Stimulated activated naive CD8-positive, alpha-beta T cell treated with anti-CD3 and anti-CD28 coated beads, Interleukin-15, amount 100 ng/mL, for 72 hours (primary cell): Measurements from ENCODE around the gene ABCA8.

ENCODE experiments used
- ATAC-seq: fragments of 150-1000 bp; cut with Tn5 transposase; 2 replicates; pipeline ENCODE4 v1.10.0; 2021; ENCODE audit warnings: mild to moderate bottlenecking, moderate library complexity
- DNase-seq, 2 donors: peaks; one replicate each; pipeline ENCODE4 v3.0.0; 2021 to 2022
- H3K27ac Mint-ChIP-seq, 2 donors: one replicate each; pipeline ENCODE4 v1.8.0; 2022; ENCODE audit warnings: mild to moderate bottlenecking in 2 of 2, mixed read lengths in 2 of 2, moderate library complexity in 2 of 2
- H3K27me3 Mint-ChIP-seq: one replicate; pipeline ENCODE4 v1.8.0; 2022; ENCODE audit warnings: mixed read lengths
- H3K4me1 Mint-ChIP-seq: one replicate; pipeline ENCODE4 v1.8.0; 2022; ENCODE audit warnings: mild to moderate bottlenecking, mixed read lengths
- H3K4me3 Mint-ChIP-seq, 2 donors: one replicate each; pipeline ENCODE4 v1.8.0; 2022; ENCODE audit warnings: mild to moderate bottlenecking in 2 of 2, mixed read lengths in 2 of 2, moderate library complexity in 1 of 2
- H3K9me3 Mint-ChIP-seq, 2 donors: one replicate each; pipeline ENCODE4 v1.8.0; 2022; ENCODE audit warnings: mixed read lengths in 2 of 2

The ABCA8 gene

DNA sequence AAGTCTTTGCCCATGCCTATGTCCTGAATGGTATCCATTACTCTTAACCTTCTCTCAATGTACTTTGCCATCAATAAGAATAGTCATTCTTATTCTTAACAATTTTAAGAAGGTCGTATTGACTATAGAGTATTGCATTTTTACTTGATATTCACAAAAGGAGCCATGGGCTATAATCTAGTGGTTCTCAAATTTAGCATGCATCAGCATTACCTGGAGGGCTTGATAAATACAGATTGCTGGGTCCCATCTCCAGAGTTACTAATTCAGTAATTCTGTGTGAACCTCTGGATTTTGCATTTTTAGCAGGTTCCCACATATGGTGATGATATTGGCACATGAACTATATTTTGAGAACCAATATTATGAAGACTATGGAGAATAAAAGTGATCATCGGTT lies 89.6 kb downstream of the ABCA8 start:
- Mint-ChIP-seq H3K27me3 (peaks cover 13% of the 10 kb centered on the region), H3K9me3 (no peaks in the 10 kb centered on the region), H3K4me3 (no peak overlapping the region), H3K4me1 (no peaks in the 10 kb centered on the region), H3K27ac (no peak overlapping the region)
- DNase-seq (no peak), ATAC-seq (no peak)

DNA sequence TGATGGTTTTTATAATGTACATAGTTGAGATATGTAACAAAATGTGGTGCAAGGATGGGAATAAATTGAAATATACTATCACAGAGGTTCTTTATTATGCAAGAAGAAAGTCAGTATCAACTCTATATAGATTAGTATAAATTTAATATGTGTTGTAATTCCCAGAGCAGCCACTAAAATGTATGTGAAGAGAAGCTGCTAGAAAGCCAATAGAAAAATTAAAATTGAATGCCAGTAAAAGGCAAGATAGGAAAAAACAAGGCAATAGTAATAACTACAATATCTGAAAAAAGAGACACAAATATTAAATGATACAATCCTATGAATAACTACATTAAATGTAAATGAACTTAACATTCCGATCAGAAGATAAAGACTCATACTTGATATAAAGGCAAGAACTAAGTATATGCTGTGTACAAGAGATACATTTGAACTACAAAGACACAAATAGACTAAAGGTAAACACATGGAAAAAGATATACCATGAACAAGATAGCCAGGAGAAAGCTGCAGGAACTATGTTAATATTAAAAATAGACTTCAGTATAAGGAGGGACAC lies 92.0 kb downstream of the ABCA8 start:
- no peaks in the 10 kb centered on the region for H3K4me1 Mint-ChIP-seq

DNA sequence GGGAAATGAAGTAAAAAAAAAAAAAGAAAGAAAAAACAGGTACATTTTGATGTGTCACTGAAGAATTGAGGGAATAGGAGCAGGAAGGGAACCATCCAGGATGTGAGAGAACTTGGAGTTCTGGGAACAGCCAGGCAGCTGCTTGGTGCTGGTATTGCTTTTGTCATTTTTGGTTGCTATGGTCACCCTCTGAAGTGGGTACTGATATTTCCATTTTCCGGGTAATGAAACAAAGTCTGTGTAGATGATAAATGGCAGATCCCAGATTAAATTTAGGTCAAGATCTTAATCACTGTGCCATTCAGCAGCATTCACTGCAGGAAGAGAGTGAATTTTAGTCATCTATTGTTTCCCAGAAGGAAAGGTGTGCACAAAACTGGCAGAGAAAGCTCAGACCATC lies 93.6 kb downstream of the ABCA8 start:
- ATAC-seq (no peak), DNase-seq (no peak)
- no peak overlapping the region for H3K27ac Mint-ChIP-seq
- H3K27me3 Mint-ChIP-seq: no peaks in the 10 kb centered on the region
- no peak overlapping the region for H3K4me3 Mint-ChIP-seq
- no peaks in the 10 kb centered on the region for H3K9me3 Mint-ChIP-seq
- H3K4me1 Mint-ChIP-seq: no peaks in the 10 kb centered on the region

More for the DNA sequence above, 92.0 kb downstream of the ABCA8 start:
- no peak for DNase-seq
- no peak overlapping the region for H3K4me3 Mint-ChIP-seq
- H3K9me3 Mint-ChIP-seq: no peaks in the 10 kb centered on the region
- H3K27me3 Mint-ChIP-seq: peaks cover 1% of the 10 kb centered on the region
- no peak for ATAC-seq
- no peak overlapping the region for H3K27ac Mint-ChIP-seq

DNA sequence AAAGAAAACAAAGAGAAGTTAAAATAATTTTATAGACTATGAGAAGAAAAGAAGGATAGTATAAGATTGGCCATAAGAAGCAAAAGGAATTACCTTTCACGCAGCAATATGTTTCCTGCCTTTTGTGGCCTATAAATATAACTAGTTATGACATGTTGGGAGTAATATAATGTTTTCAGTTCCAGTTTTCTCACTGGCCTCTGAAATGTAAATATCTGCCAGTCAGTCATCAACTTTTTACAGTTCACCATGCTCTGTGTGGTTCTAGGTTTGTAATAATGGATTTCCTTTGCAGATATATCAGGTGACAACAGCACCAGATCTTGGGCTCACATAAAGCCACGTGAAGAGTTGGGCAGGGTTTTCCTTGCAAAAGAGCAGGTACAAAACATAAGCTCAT lies 94.3 kb downstream of the ABCA8 start:
- H3K4me3 Mint-ChIP-seq: no peak overlapping the region
- ATAC-seq (no peak), DNase-seq (no peak)
- no peak overlapping the region for H3K27ac Mint-ChIP-seq
- H3K9me3 Mint-ChIP-seq: no peaks in the 10 kb centered on the region
- H3K27me3 Mint-ChIP-seq: no peaks in the 10 kb centered on the region
- no peaks in the 10 kb centered on the region for H3K4me1 Mint-ChIP-seq

DNA sequence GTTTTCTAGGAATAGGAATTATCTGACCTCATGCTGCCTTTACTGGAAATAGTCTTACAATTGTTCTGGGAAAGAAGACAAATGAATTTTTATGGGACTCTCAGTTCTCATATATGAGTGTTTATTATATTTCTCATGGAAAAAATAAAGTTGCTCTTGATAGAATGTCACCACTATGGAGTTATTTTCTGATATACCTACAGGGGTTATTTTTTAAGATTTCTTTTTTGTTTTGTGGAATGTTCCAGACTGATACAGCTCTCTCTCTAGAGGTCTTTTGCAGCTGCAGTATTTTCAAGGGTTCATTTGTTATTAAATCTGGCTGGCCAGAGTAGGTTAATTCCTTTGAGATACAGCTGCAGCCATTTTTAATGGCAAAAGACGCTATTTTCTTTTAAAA lies 100.7 kb downstream of the ABCA8 start:
- ATAC-seq: no peak
- H3K4me1 Mint-ChIP-seq: no peaks in the 10 kb centered on the region
- no peak overlapping the region for H3K27ac Mint-ChIP-seq
- DNase-seq: no peak
- peaks cover 3 to 13% of the 10 kb centered on the region in 2 donors for H3K9me3 Mint-ChIP-seq
- H3K27me3 Mint-ChIP-seq: no peaks in the 10 kb centered on the region
- no peak overlapping the region for H3K4me3 Mint-ChIP-seq

DNA sequence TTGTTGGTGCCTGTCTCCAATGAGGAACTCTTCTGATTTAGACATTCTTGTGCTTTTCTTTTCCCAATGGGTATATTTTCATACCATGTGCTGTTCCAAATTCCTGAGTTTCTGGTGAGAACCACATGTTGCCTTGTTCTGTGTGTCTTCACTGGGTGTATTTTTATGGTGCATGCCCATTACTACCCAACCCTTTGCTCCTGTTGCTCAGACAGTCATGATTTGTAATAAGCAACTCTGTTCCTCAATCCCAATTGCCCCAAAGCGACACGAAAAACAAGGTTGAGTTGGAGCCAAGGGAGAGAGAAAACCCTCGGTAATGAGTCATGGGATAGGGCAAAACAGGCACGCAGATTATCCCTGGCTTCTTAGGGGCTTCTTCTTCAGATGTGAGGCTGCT lies 101.8 kb downstream of the ABCA8 start:
- no peak for ATAC-seq
- Mint-ChIP-seq H3K9me3 (peaks cover 3 to 13% of the 10 kb centered on the region in 2 donors), H3K27ac (no peak overlapping the region), H3K4me3 (no peak overlapping the region), H3K27me3 (no peaks in the 10 kb centered on the region), H3K4me1 (no peaks in the 10 kb centered on the region)
- DNase-seq: no peak

DNA sequence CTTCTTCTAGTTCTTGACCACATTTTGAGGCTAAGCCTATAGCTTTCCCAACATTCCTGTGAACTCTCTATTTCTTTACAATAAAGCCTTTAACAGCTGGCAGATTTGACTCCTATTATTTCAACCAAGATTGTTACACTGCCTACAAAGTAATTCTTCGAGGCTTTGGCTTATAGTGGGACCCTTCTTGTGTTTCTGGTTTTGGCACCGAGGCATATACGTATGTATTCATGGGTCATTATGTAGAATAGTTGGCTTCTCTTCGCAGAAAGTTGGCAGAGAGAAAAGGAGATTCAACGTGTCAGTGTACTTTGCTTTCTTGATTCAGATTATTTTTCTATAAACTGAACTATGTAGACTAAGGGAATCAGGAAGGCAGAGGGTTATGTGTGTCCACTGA lies 102.2 kb downstream of the ABCA8 start:
- peaks cover 3 to 13% of the 10 kb centered on the region in 2 donors for H3K9me3 Mint-ChIP-seq
- no peak for ATAC-seq
- H3K27ac Mint-ChIP-seq: no peak overlapping the region
- no peak overlapping the region for H3K4me3 Mint-ChIP-seq
- H3K27me3 Mint-ChIP-seq: no peaks in the 10 kb centered on the region
- H3K4me1 Mint-ChIP-seq: no peaks in the 10 kb centered on the region
- DNase-seq: no peak

DNA sequence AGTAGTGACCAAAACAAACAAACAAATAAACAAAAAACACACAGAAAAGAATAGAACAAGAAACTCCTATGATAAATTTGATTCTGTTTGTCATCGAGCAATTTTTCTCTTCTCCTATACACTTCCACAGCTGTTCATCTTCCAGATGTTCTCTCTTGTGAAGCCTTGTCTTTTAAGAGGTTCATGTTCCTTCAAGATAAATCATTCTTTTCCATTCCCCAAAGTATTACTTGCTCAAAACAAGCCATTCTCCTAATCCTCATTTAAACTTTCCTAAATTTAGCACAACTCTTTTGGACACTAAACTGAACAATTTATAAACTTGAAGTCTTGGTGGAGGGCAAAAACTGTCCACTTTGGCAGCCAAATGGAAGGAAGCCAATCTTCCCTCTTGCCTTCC lies 103.3 kb downstream of the ABCA8 start:
- no peaks in the 10 kb centered on the region for H3K27me3 Mint-ChIP-seq
- no peak overlapping the region for H3K27ac Mint-ChIP-seq
- H3K4me1 Mint-ChIP-seq: no peaks in the 10 kb centered on the region
- ATAC-seq (no peak), DNase-seq (no peak)
- H3K9me3 Mint-ChIP-seq: peaks cover 3 to 13% of the 10 kb centered on the region in 2 donors
- no peak overlapping the region for H3K4me3 Mint-ChIP-seq

DNA sequence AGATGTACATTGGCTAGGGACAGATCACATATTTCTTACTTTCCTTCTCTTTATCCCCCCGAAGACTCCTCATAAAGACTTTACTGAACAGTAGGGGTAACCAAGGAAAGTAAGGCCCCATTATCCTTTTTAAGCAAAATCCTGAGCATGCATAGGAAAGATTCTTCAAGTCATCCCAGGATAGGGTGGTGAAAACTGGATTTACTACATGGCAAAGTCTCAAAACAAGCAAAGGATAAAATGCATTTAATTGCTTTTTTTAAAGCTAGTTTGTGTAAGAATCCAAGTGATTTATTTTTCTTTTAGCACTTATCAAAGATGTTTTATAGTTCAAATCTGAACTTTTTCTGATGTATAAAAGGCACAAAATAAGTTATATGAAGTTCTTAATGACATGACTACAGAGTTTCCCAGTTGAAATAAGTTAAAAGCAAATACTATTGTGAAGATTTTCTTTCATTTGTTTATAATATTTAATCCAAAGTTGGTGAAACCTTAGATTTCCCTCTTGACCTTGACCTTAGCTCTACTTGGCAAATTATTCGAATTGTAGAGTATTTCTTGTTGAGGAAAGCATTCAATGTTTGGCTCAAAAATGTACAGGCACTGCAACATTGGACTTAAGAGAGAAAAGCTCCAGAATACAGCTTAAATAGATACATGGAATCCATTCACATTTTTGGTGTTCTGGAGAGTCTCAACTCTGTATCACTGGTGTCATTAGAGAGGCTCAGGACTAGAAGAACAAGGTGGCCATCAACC lies 104.3 kb downstream of the ABCA8 start:
- no peak for ATAC-seq
- Mint-ChIP-seq H3K27ac (no peak overlapping the region), H3K9me3 (peaks cover 3 to 13% of the 10 kb centered on the region in 2 donors), H3K4me1 (no peaks in the 10 kb centered on the region), H3K4me3 (no peak overlapping the region), H3K27me3 (no peaks in the 10 kb centered on the region)
- DNase-seq: no peak

DNA sequence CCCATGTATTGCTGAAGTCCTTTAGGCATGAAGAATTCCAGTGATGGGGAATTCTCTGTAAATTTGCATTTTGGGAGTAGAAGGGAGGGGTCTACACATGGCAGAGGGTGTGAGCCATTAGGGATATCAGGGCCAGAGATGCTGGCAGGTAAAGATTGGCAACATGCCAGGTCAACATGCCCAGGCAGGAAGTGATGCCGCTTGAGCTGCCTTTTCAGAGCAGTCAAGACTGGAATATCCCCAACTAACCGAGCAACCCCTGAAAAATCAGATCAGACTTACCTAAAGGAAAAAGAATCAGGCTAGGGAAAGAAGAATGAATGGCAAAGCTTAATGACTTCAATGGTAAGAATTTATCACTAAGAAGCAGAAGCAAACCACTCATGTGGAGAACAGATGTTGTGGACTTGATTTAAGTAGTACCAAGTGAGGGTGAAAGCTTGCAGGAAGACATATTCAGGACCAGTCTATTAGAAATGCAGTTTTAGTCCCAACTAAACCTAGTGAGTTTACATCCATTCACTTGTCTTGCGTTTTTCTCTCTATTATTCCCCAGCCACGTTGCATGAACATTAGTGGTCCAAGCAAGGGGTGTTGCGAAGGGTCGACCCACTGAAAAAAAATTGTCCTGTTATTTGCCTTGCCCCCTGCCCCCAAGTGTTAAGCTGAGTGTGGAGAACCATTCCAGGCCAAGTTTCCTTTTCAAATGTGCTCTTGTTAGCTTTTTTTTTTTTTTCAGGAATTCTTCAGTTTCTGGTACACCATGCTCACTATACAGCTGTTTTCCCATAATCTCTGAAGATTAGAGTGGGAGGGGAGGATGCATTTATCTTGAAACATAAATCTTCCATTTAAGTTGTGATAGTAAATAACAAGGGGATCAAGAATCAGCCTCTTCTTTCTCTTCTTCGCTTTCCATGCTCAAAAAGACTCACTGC lies 105.2 kb downstream of the ABCA8 start:
- H3K4me3 Mint-ChIP-seq: no peak overlapping the region
- H3K4me1 Mint-ChIP-seq: no peaks in the 10 kb centered on the region
- no peak overlapping the region for H3K27ac Mint-ChIP-seq
- DNase-seq: no peak
- H3K9me3 Mint-ChIP-seq: peaks cover 6 to 13% of the 10 kb centered on the region in 2 donors
- ATAC-seq: no peak
- no peaks in the 10 kb centered on the region for H3K27me3 Mint-ChIP-seq

DNA sequence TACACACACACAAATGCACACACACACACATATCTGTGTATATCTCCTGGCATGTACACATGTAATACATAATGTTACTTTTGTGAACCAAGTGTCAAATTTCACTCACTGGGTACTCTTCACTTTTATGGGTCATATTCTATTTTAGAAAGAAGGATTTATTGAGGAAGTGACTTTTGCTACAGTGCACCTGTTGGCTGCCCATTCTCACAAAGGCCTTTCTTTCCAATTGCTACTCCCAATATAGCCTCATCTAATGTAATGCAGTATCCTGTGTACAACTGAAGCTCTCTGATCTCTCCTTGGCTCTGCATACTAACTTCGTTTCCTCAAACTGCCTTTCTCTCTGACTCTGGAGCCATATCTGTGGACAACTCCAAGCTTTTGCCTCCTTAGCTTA lies 107.5 kb downstream of the ABCA8 start:
- Mint-ChIP-seq H3K27me3 (no peaks in the 10 kb centered on the region), H3K9me3 (peaks cover 7 to 8% of the 10 kb centered on the region in 2 donors), H3K4me3 (no peak overlapping the region), H3K4me1 (no peaks in the 10 kb centered on the region), H3K27ac (no peak overlapping the region)
- DNase-seq (no peak), ATAC-seq (no peak)

DNA sequence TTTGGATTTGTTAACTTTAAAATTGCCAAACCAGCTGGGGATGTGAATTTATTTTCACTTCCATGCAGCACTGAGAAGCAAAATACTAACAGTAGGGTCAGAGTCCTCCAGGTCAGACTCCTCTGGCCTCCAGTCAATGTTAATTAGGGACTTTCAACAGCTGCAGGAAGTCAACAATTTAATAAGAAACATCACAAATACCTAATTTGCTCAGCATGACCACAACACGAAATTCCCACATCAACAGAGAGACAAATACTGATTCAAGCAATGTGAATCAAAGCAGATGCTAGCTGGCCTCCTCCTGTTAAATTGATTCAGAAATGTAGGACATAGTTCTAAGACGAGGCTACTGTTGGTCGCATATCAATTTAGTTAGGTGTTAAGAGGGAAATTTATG lies 111.7 kb downstream of the ABCA8 start:
- DNase-seq (no peak), ATAC-seq (no peak)
- Mint-ChIP-seq H3K4me3 (no peak overlapping the region), H3K9me3 (peaks cover 0 to 4% of the 10 kb centered on the region in 2 donors), H3K27me3 (no peaks in the 10 kb centered on the region), H3K27ac (no peak overlapping the region), H3K4me1 (no peaks in the 10 kb centered on the region)

DNA sequence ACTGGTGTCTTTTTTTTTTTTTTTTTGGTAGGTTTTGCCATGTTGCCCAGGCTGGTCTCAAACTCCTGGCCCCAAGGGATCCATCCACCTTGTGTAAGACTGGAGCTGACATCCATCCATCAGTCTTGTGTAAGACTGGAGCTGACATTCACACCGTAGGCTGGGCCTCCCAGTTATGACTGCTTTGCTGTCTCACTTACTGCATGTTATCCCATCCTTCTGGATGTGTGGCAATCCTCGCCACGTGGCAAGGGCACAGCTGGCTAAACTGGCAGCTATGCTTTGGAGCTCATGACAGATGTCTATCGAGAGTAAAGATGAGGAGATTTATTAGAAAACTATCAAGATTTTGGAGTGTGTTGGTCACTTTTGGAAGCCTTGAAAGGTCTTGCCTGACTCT lies 115.1 kb downstream of the ABCA8 start:
- Mint-ChIP-seq H3K27ac (no peak overlapping the region), H3K27me3 (peaks cover 16% of the 10 kb centered on the region), H3K4me3 (no peak overlapping the region), H3K4me1 (no peaks in the 10 kb centered on the region), H3K9me3 (peaks cover 0 to 3% of the 10 kb centered on the region in 2 donors)
- ATAC-seq: no peak
- DNase-seq: no peak

DNA sequence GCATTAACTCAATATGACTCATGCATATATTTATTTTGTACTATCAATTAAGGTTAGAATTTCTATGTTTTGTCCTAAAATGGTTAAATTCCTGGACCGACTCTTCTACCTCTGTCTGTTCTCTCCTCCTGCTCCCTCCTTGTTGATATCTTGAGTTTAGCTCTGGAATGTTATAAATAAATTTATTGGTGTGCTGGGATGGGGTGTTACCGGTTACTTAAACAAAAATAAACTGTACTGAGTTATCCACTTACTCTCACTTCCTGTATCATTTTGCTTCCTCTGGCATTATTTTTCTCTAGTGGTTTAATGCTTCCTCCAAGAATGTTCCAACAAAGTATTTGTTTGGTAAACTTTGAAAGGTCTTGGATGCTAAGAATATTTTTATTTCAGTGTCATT lies 120.1 kb downstream of the ABCA8 start:
- Mint-ChIP-seq H3K4me3 (no peak overlapping the region), H3K27me3 (peaks cover 16% of the 10 kb centered on the region), H3K4me1 (no peaks in the 10 kb centered on the region), H3K27ac (no peak overlapping the region), H3K9me3 (peaks cover 0 to 5% of the 10 kb centered on the region in 2 donors)
- DNase-seq (no peak), ATAC-seq (no peak)

DNA sequence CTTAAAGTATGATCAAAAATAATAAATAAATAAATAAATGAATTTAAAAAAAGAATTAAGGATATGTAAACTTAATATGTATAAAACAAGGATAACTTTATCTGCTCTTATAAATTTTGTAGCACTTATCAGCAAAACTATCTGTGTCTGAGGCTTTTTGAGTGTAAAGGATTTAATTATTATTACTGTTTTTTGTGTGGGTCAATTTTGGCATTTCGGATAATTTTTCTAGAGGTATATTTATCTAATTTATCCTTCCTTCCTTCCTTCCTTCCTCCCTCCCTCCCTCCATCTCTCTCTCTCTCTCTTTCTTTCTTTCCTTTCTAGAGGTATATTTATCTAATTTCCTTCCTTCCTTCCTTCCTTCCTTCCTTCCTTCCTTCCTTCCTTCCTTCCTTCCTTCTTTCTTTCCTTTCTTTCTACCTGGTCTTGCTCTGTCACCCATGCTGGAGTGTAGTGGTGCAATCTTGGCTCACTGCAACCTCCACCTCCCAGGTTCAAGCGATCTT lies 120.8 kb downstream of the ABCA8 start:
- H3K27me3 Mint-ChIP-seq: peaks cover 16% of the 10 kb centered on the region
- DNase-seq (no peak), ATAC-seq (no peak)
- no peak overlapping the region for H3K27ac Mint-ChIP-seq
- H3K4me3 Mint-ChIP-seq: no peak overlapping the region
- H3K9me3 Mint-ChIP-seq: peaks cover 0 to 5% of the 10 kb centered on the region in 2 donors
- H3K4me1 Mint-ChIP-seq: no peaks in the 10 kb centered on the region
